Measurements from ENCODE around the gene COPS3.

Gene COPS3

DNA sequence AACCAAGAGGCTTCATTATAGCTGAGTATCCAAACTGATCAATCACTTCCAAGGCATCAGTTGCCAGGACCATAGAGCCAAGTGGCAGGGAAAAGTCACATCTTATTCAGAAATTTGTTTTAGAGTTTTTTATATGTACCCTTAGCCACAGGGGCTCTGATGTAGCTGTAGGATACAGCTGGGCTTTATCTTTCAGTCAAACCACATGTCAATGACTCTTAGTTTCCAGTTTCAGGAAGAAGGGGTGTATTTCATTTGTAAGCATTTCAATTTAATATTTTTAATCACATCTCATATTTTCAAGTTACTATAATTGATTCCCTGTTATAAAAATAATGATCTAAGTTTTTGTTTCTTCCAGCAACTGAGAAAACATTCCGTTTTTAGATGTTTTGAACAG lies 41.2 kb downstream of the COPS3 start:
- DNase-seq = no peak

DNA sequence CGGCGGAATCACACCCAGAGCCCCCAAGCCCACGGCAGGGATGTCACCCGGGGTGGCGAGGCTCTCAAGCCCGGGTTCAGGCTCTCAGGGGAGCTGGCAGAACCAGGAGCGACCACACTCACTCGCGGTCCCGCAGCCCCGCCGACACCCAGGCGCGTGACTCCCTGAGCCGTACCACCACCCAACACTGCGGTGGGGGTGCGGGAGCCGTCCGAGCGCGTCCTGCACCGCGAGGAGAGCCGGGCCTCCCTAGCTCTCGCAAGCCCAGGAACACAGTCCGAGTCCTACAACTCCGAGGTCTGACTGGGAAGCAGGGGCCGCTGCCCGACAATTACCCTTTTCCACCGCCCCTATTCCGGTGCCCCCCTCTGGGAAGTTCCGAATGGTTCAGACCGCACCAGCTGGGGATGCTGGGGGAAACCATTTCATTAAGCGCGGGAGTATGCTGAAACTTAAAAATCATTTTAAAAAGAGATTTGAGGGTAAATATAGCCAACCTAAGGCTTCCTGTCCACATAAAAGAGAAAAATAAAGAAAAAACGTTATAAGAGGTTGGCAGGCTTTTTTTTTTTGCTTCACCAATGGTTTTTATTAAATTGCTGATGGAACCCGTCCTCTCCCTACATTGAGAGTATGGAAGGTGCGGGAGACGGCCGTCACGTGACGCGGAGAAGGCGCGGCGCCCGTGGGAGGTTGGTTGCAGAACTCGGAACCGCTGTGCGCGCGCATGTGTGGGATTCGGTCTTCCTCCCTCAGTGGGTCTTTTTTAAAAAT lies 43.8 kb downstream of the COPS3 start, which contains the start of gene FLCN:
TSS of gene FLCN (minus strand) at position 143 of the 774 bp plus-strand sequence. CDS start 9,031 bp downstream, outside the sequence.
- DNase-seq = peak; percentile 76 to 79 (median 76)

DNA sequence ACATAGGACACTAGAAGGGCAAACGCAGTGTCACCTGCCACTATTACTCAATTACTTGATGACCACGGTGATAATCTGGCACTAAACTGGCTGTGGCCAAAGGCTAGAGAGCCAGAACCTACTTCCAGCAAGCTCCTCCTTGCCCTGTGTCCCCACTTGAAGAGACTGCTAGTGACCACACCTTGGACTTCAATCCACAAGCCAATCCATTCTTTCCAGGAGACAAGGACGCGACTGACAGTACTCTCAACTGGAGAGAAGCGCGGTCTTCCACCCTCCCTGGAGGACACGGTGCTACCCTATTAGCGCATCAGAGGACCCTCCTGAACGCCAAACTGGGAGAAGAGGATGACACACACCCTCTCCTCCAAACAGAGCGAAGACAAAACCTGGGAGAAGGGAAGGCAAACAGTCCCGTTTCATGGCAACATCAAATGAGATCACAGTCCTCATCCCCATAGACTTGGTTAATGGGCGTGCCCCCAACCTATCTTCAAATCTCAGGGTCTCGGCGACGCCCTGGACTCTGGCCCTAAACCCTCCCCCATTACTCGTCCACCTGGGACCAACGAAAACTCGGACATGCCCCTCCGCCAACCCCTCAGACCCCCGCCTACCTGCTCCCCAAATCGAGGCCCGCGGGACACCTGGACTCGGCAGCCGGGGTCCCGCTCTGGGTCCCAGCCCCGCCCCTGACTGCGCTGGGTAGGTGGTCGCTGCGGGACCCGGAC lies 44.6 kb downstream of the COPS3 start:
- no peak for DNase-seq

DNA sequence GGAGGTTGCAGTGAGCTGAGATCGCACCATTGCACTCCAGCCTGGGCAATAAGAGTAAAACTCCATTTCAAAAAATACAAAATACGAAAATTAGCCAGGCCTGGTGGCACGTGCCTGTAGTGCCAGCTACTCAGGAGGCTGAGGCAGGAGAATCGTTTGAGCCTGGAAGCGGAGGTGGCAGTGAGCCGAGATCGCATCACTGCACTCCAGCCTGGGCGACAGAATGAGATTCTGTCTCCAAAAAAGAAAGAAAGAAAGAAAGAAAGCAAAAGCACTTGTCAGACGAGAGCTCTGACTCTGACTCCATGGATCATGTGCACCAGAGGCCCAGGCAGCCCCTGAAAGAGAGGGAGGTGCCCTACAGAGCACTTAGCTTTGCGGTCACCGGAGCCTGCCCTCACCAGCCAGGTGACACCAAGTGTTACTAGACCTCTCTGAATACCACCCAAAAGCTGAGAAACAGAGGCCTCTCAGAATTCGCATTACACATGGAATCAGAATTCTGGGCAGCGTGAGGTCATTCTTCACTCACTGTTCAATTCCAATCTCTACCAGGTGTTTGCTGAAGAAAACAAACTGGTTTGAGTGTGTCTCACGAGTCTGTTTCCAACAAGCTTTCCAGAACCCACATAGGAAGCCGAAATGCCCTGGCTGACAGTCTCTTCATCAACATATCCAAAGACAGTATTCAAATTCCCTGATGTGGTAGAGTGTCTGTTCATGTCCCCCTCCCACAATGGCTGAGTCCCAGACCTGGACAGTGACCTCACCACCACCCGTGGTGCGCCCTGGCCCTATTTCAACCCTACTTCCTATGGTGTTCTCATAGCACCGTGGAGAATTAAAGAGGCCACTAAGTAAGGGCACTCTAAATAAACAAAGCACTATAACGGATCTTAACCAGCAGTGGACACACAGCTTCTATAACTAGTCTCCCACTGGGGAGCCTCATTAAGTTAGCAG lies 45.6 kb downstream of the COPS3 start:
- DNase-seq = no peak

DNA sequence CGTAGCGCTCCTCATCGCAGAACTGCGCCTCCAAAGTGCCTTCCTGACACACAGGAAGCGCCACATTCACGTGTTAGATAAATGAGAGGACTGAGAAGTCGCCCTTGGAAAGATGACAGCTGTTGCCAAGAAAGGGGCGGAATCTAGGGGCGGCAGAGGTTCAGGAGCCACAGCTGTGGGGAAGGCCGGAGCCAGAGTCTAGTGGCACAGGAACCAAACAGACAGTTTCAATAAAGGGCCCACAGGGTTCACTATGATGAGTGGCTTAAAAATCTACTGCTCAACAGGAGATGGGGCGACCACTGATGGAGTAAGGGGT lies 48.8 kb downstream of the COPS3 start:
- no peak for DNase-seq

DNA sequence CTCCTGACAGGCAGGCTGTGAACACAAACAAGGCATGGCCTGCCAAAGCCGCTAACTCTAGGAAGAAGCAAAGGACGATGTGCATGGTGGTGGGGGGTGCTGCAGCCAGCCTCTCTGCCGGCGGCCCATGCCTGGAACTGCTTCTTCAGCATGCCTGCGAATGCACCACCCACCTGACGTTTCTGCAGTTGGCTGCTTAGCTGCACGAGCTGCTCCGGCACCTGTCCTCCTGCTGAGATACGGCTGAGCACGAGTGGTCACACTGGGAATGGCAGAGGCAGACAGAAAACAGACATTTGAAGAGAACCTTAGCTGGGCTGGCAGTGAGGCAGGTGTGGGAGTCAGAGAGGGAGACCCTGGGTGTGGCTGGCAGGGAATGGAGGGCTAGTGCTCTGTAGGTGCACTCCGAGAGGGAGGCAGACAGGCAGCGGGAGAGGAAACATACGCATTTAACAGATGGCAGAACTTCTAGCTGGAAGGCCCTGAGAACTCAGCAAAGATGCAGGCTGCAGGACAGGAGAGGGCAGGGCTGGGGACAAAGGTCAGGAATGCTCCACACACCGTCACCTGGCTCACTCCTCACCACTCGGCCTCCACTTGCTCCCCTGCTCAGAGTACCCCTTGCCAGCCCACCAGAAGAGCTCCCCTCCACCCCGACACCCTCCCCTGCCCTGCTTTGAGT lies 49.3 kb downstream of the COPS3 start:
- no peak for DNase-seq

DNA sequence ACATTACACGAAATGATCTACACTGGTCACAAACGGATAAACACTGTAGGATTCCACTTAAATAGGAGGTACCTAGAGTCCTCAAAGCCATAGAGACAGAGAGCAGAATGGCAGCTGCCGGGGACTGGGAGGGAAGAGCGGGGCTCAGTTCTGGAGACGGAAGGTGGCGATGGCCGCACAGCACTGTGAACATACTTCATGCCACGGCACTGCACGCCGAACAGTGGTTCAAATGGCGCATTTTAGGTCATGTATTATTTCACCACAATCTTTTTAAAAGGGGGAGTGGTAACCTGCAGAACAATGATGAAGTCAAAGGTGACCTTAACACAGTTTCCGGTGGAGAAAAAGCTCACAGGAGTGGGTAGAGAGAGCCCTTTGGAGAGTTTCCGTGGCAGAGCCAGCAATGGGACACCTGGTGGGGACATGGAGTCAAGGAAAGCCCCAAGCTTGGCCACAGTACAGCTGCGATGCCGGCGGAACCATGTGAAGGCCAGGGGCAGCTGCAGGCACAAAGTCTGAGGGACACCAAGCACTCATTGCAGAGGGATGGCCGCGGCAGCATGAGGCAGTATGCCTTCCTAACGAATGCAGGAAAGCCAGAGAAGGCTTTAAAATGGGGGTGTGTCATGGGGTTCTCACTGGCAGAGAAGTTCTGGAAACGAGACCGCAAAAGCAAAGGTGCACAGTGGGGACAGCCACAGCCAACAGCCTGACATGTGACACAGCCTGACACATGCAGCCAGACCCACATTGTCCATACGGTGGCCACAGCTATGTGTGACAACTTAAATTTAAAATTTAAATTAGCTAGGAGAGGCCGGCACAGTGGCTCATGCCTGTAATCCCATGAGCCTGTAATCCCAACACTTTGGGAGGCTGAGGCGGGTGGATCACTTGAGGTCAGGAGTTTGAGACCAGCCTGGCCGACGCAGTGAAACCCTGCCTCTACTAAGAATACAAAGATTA lies 51.3 kb downstream of the COPS3 start:
- no peak for DNase-seq

DNA sequence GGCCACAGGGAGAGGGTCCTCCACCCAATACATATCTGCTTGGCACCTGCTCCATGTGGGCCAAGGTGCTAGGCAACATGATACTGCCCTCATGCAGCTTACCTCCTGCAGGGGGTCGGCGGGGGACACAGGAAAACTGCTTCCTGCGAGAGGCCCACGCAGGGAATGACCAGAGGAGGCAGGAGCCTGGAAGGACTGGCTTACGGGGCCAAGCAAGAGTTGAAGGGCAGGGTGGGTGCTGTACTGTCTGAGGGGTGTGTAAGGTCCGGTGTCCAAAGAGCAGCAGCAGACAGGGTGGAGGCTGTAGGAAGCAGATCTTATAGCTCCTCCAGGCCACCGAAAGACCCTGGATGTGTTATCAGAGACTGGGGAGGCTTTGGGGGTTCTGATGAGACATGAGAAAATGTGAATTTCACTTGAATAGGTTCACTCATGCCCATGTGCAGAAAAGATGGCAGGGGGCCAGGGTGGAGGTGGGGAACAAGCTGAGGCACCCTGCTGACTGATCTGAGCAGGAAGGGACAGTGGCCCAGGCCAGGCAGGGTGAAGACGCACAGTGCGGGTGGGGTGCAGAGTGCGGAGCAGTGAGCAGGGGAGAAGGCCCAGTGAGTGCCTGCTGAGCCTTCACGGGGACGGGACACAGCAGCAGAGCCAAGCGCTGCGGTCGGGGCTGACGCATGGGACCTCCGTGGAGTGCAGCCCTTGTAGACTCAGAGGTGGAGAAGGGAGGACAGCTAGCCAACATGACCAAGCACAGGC lies 52.3 kb downstream of the COPS3 start:
- no peak for DNase-seq

DNA sequence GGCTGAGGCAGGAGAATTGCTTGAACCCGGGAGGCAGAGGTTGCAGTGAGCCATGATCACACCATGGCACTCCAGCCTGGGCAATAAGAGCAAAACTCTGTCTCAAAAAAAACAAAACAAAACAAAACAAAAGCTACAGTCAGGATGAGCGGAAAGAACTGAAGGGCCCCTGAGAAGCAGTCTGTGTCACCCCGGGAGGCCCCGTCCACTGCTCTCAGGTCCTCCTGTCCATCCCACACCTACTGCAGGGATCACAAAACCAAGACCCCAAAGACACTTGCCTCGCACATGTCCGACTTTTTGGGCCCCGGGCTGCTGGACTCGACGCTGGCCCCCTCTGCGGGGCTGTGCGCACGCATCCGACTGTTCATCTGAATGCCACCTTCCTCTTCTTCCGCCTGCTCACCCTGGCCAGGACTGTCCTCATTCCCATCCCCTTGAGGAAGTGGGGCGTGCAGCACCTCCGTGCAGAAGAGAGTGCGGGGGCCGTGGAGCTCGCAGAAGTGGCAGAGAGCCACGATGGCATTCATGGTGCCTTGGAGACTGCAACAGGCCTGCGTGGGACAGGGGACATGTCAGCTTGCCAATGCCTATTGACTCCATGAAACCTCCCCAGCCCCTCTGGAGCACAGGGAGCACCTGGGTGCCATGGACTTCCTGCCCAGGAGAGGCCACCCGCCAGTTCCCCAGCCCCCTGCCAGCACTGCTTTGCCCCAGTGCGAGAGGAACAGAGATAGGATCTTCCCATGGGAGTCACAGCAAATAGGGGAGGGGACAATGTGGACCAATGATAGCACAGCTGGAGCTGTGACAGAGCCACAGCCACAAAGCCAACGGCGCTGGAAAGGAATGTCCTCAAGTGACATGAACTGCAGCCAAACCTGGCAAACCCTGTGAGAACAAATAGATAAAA lies 53.2 kb downstream of the COPS3 start:
- no peak for DNase-seq

DNA sequence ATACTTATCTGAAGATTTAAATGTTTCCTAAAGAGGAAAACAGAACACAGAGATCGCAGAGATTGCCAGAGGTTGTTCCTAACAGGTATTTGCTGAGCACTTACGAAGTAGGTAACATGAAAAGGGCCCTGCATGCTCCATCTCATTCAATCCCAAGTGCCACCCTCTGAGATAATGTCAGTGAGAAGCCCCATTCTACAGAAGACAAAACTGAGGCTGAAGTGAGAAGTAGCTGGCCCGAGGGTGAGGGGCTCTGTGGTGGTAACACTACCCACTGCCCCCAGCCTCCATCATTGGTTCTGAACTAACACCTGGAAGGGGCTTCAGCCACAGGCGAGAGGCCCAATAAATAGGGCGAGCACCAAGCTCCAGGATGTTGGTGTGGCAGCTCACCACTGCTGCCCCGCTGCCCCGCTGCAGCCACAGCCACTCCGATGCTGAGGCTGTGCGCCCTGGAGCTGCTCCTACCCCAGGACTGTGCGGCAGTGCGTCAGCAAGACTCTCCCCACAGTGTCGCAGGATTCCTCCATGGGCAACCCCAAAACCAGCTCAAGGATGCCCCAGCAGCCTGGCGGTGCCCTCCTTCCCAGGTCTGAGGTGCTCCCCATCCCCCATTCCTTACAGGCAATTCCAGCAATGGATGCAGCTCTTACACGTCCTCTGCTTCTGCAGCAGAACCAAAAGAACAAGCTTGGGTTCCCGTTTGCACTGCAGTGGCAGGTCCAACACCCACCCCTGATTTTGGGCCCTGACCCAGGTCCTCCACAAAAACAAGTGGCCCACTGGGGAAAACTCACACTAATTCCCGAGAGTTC lies 54.4 kb downstream of the COPS3 start:
- DNase-seq = no peak

DNA sequence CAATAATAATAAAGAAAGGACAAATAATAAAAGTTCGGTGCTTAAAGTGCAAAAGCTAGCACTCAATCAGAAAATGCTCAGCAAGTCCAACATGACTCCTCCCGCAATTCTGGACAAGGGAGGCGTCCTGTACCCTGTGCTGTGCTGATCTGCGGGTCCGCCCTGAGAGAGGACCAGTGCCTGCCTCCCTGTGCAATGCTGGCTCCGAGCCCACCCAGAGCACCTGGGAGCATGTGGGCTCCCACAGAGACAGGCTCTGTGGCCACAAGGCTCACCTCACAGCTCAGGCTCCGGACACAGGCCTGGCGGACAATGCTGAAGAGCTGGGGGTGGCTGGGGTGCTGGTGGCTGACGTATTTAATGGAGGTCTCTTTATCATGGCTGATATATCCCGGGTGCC lies 55.1 kb downstream of the COPS3 start:
- DNase-seq = no peak

DNA sequence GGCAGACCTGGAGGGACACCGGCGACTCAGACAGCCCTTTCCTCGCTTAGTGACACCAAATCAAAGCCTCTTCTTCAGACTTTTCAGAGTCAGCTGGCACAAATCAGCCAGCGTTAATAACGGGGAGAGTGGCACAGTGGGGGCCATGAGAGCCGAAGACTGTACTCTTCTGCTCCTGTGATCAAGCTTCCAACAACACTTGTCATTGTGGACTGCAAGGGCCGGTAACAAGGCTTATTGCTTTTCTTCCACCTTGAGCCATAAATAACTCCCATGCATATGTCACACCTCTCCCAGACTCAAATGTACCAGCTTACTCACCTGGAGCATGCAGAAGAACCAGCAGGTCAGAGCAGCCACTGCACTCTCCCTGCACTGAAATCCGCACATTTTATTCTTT lies 56.9 kb downstream of the COPS3 start:
- no peak for DNase-seq

DNA sequence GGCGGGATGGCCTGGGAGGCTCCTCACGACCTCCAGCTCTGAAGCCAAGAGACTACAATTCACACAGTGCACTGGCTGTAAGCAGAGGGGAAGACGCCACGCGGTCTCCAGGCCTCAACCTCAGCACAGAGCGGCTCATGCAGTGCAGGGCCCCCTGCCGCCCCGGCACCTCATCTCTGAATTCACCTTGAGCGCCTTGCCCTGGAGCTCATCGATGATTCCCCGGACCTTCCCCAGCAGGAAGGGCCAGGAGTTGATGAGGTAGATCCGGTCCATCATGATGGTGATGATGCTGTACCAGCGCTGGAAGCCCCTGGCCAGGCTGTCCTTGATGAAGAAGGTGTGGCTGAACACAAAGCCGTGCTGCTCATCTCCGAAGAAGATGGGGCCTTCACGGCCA lies 57.3 kb downstream of the COPS3 start:
- no peak for DNase-seq

DNA sequence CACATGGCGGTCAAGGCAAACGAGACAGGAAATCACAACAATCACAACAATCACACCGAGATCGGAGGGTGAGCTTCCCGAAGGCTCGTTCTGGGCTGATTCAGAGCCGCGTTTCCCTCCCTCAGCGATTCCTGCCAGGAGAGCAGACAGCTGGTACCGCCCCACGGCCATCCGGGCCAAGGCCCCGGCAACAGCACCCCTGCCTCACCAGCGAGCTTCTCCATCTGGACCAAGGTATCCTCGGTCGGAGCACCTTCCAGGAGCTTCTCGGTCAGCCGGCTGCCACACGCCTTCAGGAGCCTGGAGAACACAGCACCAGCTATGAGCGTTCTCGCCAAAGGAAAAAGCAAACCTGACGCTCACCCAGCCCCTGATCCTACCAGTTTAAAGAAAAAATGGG lies 59.7 kb downstream of the COPS3 start:
- DNase-seq = no peak

DNA sequence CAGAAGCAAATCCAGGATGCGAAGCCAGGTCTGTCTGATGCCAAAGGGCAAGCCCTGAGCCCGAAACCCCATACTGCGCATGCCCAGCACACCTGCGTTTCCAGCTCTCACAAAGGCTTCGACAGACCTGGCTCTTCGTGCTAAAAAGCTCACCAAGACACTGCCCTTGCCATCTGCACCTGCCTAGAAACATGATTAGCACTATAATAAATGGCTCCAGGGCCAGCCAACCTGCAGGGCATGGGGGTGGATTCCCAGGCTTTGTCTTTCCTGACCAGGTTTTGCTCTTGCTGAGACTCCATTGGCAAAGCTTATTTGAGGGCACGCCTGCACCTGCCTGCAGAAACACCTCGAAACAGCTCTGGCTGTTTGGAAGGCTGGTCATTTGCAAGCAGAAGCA lies 60.5 kb downstream of the COPS3 start:
- no peak for DNase-seq

DNA sequence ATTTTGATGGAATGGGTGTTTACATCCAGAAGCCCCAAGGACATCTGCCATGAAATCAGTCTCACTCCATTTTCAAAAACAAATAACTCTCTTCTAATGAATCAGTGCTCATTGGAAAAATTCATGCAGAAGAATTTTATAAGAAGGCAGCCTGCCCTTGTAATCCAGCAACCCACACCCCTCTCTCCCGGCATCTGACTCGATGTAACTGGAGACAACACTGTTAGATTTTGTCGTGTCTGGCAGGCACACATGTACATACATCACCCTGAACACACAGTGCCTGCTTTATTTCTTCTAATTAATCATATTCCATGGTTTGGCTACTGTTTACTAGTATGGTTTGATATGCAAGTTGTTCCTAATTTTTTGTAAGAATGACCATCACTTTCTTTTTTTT lies 63.1 kb downstream of the COPS3 start:
- DNase-seq = no peak

DNA sequence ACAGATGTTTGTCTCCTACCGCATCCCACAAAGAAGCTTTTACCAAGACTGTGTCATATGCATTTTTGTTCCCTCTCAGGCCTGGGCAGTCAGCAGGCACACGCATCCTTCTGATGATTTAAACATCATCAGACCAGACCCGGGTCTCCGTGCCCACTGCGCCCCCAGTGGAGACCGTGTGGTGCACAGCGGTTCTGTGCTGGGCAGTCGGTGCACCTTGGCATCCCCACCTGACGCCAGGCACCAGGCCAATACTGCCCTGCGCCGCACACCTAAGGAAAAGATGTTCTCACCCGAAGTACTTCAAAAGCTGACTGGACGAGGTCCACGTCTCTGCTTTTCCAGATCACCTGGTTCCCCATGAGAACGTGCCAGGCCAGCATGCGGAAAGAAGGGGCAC lies 64.3 kb downstream of the COPS3 start:
- no peak for DNase-seq

DNA sequence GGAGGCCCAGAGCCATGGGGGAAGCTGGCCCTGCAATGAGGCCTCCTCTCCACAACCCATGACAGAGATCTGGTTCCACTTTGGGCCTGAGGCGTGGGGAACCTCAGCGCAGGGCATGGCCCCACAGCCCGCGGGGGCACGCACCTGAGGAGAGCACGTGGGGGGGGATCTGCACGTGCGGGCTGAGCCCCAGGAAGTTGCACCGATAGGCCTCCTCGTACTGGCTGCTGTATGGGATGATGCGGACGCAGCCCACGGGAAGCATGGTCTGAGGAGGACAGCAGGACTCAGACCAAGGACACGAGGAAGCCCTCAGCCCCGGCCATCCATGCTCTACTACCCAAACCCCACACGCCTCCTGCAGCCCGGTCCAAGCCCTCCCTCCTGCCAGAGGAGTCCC lies 64.8 kb downstream of the COPS3 start:
- DNase-seq = no peak

DNA sequence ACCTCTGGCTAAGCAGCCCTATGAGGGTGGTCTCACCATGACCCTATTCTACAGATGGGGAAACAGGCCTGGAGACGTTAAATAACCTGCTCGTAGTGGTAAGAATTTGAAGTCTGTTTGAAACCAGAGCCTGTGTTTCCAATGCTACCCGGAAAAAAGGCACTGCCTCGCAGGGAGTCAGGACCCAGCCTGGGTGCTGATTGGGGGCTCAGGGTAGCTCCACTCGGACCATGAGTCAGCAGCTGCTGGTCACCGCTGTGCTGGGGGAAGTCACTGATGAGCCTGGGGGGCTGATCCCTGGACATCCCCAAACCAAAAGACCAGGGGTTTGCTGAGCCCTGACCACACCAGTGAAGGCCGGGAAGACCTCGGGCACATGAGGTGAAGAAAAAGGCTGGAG lies 65.5 kb downstream of the COPS3 start:
- DNase-seq = no peak

All from activated CD4-positive, CD25-positive, alpha-beta regulatory T cell (primary cell).